Upper lobe of right lung (tissue), 1 donor: Measurements from ENCODE around the gene FMNL2. TPM values are rescaled to one million over a fixed set of nuclear protein-coding genes. Genes with fewer than 3 reads are reported as not detected.
"Not testable (repeated sequence)": the region's sequence is repeated elsewhere in the genome, so short reads cannot be mapped to it uniquely, and the experiment has no call there.

Experiments used
- ATAC-seq: fragments of 200-7000 bp; cut with Tn5 transposase; one replicate; pipeline ENCODE4 v1.9.1; 2020; ENCODE audit warnings: mild to moderate bottlenecking, moderate library complexity
- DNase-seq: peaks from one replicate; pipeline ENCODE4 v3.0.0-alpha.2; 2020
- H3K27ac ChIP-seq: fragments of 200-600 bp; one replicate; pipeline ENCODE4 v1.8.0; 2022
- H3K27me3 ChIP-seq: fragments of 200-600 bp; one replicate; pipeline ENCODE4 v1.8.0; 2022; ENCODE audit warnings: mild to moderate bottlenecking
- H3K36me3 ChIP-seq: fragments of 200-600 bp; one replicate; pipeline ENCODE4 v1.8.0; 2022
- H3K4me1 ChIP-seq: fragments of 200-600 bp; one replicate; pipeline ENCODE4 v1.8.0; 2022
- H3K4me3 ChIP-seq: fragments of 200-600 bp; one replicate; pipeline ENCODE4 v1.8.0; 2022; ENCODE audit warnings: mild to moderate bottlenecking
- H3K9me3 ChIP-seq: fragments of 200-600 bp; one replicate; pipeline ENCODE4 v1.8.0; 2022
- CTCF ChIP-seq: fragments of 200-600 bp; IDR thresholded peaks from one replicate; pipeline ENCODE4 v1.8.0; 2022; ENCODE audit warnings: antibody characterized with exemption
- intact Hi-C: fragments of 100-400 bp; cut with DNase I; formaldehyde crosslinking; loops from one replicate; pipeline ENCODE4 v1.11.0; 2022
- total RNA-seq: library from RNA; stranded (reverse); fragmentation: NEBNext Ultra II Directional; extraction: Animal tissue kit (Norgen Biotek cat#: 25700); gene quantifications from one replicate; pipeline ENCODE4 v1.2.1, GENCODE V29; 2021
- donor health status: DM: no; HTN: yes; CAD: no; lungs with severe emphysema.

Gene FMNL2
- total RNA-seq, 1 donor from 2014 or later: 69.5 TPM

GRCh38 chr2:152384992-152385391 lies 50.0 kb downstream of the FMNL2 start:
- intact Hi-C loops: no loop called here
- no peaks in the 10 kb centered on the region for H3K27me3 ChIP-seq
- no peaks in the 10 kb centered on the region for H3K36me3 ChIP-seq
- no peak overlapping the region for H3K27ac ChIP-seq
- no peak for TF ChIP-seq CTCF
- peaks cover 14% of the 10 kb centered on the region for H3K4me1 ChIP-seq
- H3K4me3 ChIP-seq: no peak overlapping the region
- no peak for ATAC-seq
- DNase-seq: no peak
- H3K9me3 ChIP-seq: no peaks in the 10 kb centered on the region

GRCh38 chr2:152385650-152386049 lies 50.7 kb downstream of the FMNL2 start:
- no peak for TF ChIP-seq CTCF
- Histone ChIP-seq H3K27ac (no peak overlapping the region), H3K4me3 (no peak overlapping the region), H3K36me3 (no peaks in the 10 kb centered on the region), H3K9me3 (no peaks in the 10 kb centered on the region), H3K27me3 (no peaks in the 10 kb centered on the region), H3K4me1 (peaks cover 8% of the 10 kb centered on the region)
- intact Hi-C loops: no loop called here
- no peak for DNase-seq
- no peak for ATAC-seq

DNA sequence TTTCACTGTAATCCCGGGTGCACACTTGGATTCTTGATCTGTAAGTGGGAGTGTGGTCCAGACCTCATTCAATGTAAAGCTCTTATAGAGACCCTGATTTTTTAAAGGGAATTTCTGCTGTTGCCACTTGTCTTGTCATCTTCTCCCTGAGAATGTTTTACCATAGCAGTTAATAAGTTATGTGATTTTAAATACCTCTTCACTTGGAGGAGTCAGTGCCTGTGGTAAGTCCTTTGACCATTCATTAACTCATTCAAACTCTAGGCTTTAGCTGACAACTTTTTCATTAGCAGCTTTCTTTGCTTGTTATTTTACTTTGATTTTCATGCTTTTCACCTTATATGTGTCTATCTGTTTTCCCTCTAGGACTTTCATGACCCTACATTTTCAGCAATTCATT lies 51.3 kb downstream of the FMNL2 start:
- no peak for ATAC-seq

GRCh38 chr2:152387041-152387440 lies 52.1 kb downstream of the FMNL2 start:
- Histone ChIP-seq H3K27ac (no peak overlapping the region), H3K4me1 (peaks cover 2% of the 10 kb centered on the region), H3K4me3 (no peak overlapping the region), H3K9me3 (no peaks in the 10 kb centered on the region), H3K27me3 (no peaks in the 10 kb centered on the region), H3K36me3 (no peaks in the 10 kb centered on the region)
- no peak for TF ChIP-seq CTCF
- ATAC-seq (no peak), DNase-seq (no peak)
- intact Hi-C loops: no loop called here

More for the DNA sequence above, 51.3 kb downstream of the FMNL2 start:
- H3K27ac ChIP-seq: no peak overlapping the region
- no peaks in the 10 kb centered on the region for H3K27me3 ChIP-seq
- intact Hi-C loops: no loop called here
- no peak for DNase-seq
- H3K36me3 ChIP-seq: no peaks in the 10 kb centered on the region
- no peaks in the 10 kb centered on the region for H3K9me3 ChIP-seq
- TF ChIP-seq CTCF: no peak
- H3K4me1 ChIP-seq: peaks cover 7% of the 10 kb centered on the region
- H3K4me3 ChIP-seq: no peak overlapping the region

DNA sequence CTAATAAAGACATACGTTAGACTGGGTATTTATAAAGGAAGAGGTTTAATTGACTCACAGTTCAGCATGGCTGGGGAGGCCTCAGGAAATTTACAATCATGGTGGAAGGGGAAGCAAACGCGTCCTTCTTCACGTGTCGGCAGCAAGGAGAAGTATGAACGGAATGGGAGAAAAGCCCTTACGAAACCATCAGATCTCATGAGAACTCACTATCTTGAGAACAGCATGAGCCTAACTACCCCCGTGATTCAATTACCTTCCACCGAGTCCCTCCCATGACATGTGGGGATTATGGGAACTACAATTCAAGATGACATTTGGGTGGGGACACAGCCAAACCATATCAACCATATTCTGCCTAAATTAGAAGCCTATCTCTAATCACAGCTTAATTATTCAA lies 53.3 kb downstream of the FMNL2 start:
- intact Hi-C loops, H3K27me3 ChIP-seq, DNase-seq, H3K4me1 ChIP-seq, H3K36me3 ChIP-seq, H3K9me3 ChIP-seq, H3K27ac ChIP-seq, H3K4me3 ChIP-seq: not testable (repeated sequence)
- ATAC-seq: peak; percentile 85

DNA sequence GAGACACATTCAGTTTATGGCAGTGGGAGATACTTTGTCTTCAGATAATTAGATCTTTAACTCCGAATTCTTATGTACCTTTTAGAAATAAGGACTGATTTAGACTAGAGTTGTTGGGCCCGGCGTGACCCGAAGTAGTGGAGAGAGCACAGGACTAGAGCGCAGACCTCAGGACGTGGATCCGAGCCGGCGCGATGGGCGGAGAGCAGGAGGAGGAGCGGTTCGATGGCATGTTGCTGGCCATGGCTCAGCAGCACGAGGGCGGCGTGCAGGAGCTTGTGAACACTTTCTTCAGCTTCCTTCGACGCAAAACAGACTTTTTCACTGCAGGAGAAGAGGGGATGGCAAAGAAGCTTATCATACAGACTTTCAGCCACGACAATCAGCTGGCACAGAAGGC lies 54.5 kb downstream of the FMNL2 start:
- H3K4me1 ChIP-seq: no peaks in the 10 kb centered on the region
- H3K27ac ChIP-seq: no peak overlapping the region
- H3K9me3 ChIP-seq: no peaks in the 10 kb centered on the region
- intact Hi-C loops: no loop called here
- TF ChIP-seq CTCF: no peak
- H3K27me3 ChIP-seq: no peaks in the 10 kb centered on the region
- no peak for DNase-seq
- ATAC-seq: no peak
- no peaks in the 10 kb centered on the region for H3K36me3 ChIP-seq
- H3K4me3 ChIP-seq: no peak overlapping the region
